GM19238 (cell line): Measurements from ENCODE around the gene VPS16.

Experiments
- DNase-seq: peaks from one replicate; pipeline ENCODE4 v3.0.0; 2011; ENCODE audit warnings: low spot score; ENCODE audit not compliant: insufficient read length

The VPS16 gene

DNA sequence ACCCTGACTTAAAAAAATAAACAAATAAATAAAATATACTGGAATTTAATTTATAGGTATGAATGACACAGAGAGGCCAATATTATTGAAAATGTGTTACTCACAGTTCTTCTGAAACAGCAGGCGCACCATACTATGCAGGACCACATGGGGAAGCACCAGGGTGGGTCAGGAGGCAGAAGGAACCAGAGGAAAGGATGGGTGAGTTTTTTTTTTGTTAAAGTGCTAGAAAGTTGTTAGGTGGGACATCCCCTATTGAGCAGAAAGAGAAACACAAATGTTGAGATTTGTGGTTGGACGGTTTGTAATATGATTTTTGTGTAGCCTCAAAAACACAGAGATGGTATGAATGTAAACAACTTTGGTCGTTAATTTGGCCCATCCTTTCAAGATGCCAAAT, 58.7 kb downstream of the VPS16 start:
- no peak for DNase-seq

DNA sequence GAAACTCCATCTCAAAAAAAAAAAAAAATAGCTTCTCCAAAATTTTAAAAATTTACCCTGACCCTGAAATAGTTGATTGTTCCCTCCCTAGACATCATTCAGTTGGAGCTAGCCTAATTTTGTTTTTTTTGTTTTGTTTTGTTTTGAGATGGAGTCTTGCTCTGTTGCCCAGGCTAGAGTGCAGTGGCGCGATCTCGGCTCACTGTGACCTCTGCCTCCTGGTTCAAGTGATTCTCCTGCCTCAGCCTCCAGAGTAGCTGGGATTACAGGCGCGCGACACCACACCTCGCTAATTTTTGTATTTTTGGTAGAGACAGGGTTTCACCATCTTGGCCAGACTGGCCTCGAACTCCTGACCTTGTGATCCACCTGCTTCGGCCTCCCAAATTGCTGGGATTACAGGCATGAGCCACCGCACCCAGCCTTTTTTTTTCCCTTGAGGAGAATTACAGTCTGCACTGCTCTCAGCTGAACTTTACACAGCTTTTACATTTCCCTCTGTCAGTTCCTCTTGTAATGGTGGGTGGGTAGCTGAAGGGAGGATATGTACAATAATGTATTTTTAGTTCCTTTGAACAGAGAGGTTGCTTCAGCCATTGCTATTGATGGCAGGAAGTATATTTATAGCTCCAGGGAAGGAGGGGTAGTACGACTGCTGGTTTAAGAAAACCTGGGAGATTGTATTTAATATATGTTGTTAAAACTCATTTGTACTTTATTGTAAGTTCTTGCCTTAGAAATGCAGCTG, 60.5 kb downstream of the VPS16 start:
- DNase-seq = no peak

DNA sequence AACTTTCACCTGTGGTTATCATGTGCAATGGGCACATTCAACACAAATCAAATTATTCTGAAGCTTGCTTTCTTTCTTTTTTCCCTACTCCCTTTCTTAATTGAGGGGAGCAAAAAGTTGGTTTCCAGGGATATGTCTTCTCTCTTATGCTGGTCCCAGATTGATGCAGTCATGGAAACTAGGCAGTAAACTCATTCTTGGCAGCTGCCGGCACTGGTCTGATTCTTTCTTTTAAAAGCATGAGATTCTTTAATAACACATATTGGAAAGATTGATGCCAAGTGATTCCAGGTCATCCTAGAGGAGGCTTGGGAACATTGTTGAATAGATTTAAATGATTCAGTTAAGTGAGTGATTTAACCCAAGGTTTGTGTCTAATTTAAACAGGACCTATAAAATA, 61.7 kb downstream of the VPS16 start:
- DNase-seq = no peak

DNA sequence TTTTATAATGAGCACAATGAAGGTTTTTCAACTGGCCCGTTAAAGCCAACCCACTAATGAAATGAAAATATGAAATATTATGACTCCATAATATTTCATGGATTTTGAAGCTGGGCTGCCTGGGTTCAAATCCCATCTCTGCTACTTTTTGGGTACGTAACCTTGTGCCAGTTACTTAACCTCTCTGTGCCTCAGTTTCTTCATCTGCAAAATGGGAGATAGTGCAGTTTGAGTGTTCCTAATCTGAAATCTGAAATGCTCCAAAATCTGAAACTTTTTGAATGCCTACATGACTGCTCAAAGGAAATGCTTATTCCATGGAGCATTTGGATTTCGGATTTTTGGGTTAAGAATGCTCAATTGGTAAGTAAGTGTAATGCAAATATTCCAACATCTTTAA, 62.3 kb downstream of the VPS16 start:
- DNase-seq = no peak

DNA sequence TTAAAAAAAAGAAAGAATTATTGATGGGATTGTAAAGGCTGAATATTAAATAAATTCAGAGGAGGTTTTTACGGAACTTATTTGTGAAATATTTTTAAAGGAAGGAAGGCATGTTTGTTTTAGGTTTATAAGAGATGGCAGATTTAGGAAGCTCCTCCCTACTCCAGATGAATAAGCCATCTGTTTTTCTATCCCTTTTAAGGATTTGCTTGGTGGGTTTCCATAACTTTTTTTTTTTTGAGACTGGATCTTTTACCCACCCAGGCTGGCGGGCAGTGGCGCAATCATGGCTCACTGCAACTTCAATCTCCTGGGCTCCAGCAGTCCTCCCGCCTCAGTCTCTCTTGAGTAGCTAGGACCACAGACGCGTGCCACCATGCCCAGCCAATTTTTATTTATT, 63.1 kb downstream of the VPS16 start:
- DNase-seq = no peak

DNA sequence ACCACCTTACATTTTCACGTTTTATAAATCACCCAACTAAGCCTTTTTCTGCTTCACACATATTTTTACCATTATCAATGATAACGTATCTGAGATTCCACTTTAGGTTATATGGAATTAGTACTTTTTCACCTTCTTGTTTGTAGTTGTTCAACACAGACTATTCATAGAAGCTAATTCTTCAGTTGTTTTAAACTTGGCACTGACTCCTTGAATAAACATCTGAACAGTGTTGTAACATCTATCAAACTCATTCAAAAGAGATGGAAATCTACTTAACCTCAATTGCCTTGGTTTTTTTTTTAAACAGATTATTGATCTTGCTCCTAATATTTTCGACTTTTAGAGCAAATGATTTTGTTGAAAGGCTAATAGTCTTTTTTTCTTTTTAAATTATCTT, 67.0 kb downstream of the VPS16 start:
- no peak for DNase-seq

DNA sequence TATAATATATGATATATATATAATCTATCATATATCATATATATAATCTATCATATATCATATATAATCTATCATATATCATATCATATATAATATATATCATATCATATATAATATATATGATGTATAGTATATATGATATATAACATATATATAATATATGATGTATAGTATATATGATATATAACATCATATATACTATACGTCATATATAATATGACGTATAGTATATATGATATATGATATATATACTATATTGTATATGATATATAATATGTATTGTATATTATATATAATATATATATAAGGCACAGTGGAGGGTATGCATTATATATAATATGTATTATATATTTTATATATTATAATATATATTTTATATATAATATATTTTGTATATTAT, 69.4 kb downstream of the VPS16 start:
- no peak for DNase-seq

DNA sequence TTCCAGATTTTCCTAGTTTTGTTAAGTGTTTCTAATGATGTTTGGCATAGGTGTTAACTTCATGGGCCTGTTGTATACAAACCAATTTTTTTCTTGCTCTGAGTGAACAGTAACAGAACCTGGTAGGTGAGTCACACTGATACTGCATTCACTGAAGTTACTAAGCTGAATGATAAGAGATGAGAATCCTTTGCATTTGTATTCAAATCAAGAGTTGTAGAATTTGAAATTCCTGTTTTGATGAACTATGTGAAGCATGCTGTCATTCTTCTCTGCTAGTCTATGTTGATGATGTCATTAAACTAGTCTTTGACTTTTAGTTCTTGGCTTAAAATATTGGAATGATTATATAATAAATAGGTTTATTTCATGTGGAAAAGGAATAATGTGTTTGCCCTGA, 70.7 kb downstream of the VPS16 start:
- DNase-seq = no peak

DNA sequence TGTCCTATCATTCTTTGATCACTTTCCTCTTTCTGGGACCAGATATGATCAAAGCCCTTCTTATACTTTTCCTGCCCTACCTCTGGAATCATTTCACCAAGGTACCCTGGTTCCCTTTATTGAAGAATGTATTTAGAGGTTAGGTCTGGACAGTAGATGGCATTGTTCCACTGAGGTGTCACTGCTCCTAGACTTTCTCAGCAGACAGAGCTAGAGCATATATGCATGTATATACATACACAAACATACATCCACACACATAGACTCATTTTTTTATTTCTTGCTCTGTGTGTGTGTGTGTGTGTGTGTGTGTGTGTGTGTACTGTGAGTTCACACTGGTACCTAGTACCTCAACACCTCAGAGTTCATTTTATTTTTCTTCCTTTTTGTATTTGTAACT, 73.6 kb downstream of the VPS16 start:
- DNase-seq = no peak
